Lower leg skin (tissue), 3 donors: ENCODE data around the gene UBE2G2.

ENCODE experiments used
- CTCF ChIP-seq, 3 donors: fragments of 450-650 bp; IDR thresholded peaks; one replicate each; pipeline ENCODE4 v1.5.1; 2016; ENCODE audit warnings: antibody characterized with exemption in 3 of 3, mild to moderate bottlenecking in 3 of 3, moderate library complexity in 2 of 3
- POLR2A ChIP-seq, 2 donors: fragments of 450-650 bp; IDR thresholded peaks; one replicate each; pipeline ENCODE4 v1.6.1; 2016 to 2017; ENCODE audit warnings: antibody characterized with exemption in 2 of 2, mild to moderate bottlenecking in 1 of 2, moderate library complexity in 1 of 2

- TF ChIP-seq CTCF (IDR thresholded peaks at IDR 0.05), result no peak
- no peak for TF ChIP-seq POLR2A (IDR thresholded peaks at IDR 0.05)
Measured at GRCh38 chr21:44791993-44792392, 9.6 kb downstream of the UBE2G2 start.
